H9 (cell line): ENCODE data around the gene TDRD3. TPM values are rescaled to one million over a fixed set of nuclear protein-coding genes. Genes with fewer than 3 reads are reported as not detected.

Experiments used
- DNase-seq: peaks from one replicate; pipeline ENCODE4 v3.0.0-alpha.2; 2017
- H2AFZ ChIP-seq: one replicate; pipeline ENCODE4 v1.6.1; 2013; ENCODE audit warnings: mild to moderate bottlenecking, low read length, control low read depth, moderate library complexity
- H2AK5ac ChIP-seq: 2 replicates; pipeline ENCODE4 v1.6.1; 2013; ENCODE audit warnings: low read length, control low read depth, mixed read lengths; ENCODE audit not compliant: insufficient read length
- H2BK120ac ChIP-seq: one replicate; pipeline ENCODE4 v1.6.1; 2013; ENCODE audit warnings: low read depth, mild to moderate bottlenecking, low read length, control low read depth, inconsistent platforms; ENCODE audit not compliant: poor library complexity, severe bottlenecking
- H2BK12ac ChIP-seq: 2 replicates; pipeline ENCODE4 v1.6.1; 2013; ENCODE audit warnings: low read length, control low read depth, mixed read lengths, low read depth; ENCODE audit not compliant: insufficient read length
- H2BK15ac ChIP-seq: 2 replicates; pipeline ENCODE4 v1.6.1; 2013; ENCODE audit warnings: low read depth, low read length, control low read depth
- H2BK20ac ChIP-seq: one replicate; pipeline ENCODE4 v1.6.1; 2013; ENCODE audit warnings: low read depth, mild to moderate bottlenecking, low read length, control low read depth, inconsistent platforms; ENCODE audit not compliant: poor library complexity, severe bottlenecking
- H2BK5ac ChIP-seq: 2 replicates; pipeline ENCODE4 v1.6.1; 2013; ENCODE audit warnings: low read length, control low read depth, mixed read lengths; ENCODE audit not compliant: insufficient read length
- H3K14ac ChIP-seq: 2 replicates; pipeline ENCODE4 v1.6.1; 2013; ENCODE audit warnings: low read length, control low read depth; ENCODE audit not compliant: insufficient read depth
- H3K18ac ChIP-seq: 2 replicates; pipeline ENCODE4 v1.6.1; 2013; ENCODE audit warnings: low read depth, mild to moderate bottlenecking, mixed read lengths, low read length, control low read depth; ENCODE audit not compliant: insufficient read length
- H3K23ac ChIP-seq: 2 replicates; pipeline ENCODE4 v1.6.1; 2013; ENCODE audit warnings: low read length, control low read depth, mixed read lengths, low read depth; ENCODE audit not compliant: insufficient read length
- H3K23me2 ChIP-seq: 2 replicates; pipeline ENCODE4 v1.6.1; 2013; ENCODE audit warnings: low read depth, mild to moderate bottlenecking, mixed read lengths, low read length, control low read depth; ENCODE audit not compliant: insufficient read length, poor library complexity, severe bottlenecking
- H3K27ac ChIP-seq: 2 replicates; pipeline ENCODE4 v1.5.1; 2013; ENCODE audit warnings: low read length, control low read depth, mixed read lengths, low read depth; ENCODE audit not compliant: insufficient read length
- H3K27me3 ChIP-seq: 2 replicates; pipeline ENCODE4 v1.6.1; 2013; ENCODE audit warnings: low read length, control low read depth, inconsistent platforms; ENCODE audit not compliant: insufficient read depth
- H3K4ac ChIP-seq: 2 replicates; pipeline ENCODE4 v1.6.1; 2013; ENCODE audit warnings: low read depth, mild to moderate bottlenecking, control low read depth, inconsistent platforms, low read length, moderate library complexity
- H3K4me1 ChIP-seq: 2 replicates; pipeline ENCODE4 v1.6.1; 2013; ENCODE audit warnings: low read length, control low read depth, inconsistent platforms; ENCODE audit not compliant: insufficient read depth
- H3K4me2 ChIP-seq: 2 replicates; pipeline ENCODE4 v1.6.1; 2013; ENCODE audit warnings: low read length, control low read depth, mixed read lengths; ENCODE audit not compliant: insufficient read length, insufficient read depth
- H3K56ac ChIP-seq: 2 replicates; pipeline ENCODE4 v1.6.1; 2013; ENCODE audit warnings: low read depth, mild to moderate bottlenecking, mixed read lengths, low read length, control low read depth; ENCODE audit not compliant: insufficient read length
- H3K79me1 ChIP-seq: 2 replicates; pipeline ENCODE4 v1.6.1; 2013; ENCODE audit warnings: low read depth, mild to moderate bottlenecking, moderate library complexity, low read length, control low read depth, inconsistent platforms; ENCODE audit not compliant: insufficient read depth, poor library complexity, severe bottlenecking
- H3K79me2 ChIP-seq: 2 replicates; pipeline ENCODE4 v1.6.1; 2013; ENCODE audit warnings: low read length, control low read depth, inconsistent platforms; ENCODE audit not compliant: insufficient read depth
- H3K9ac ChIP-seq: 2 replicates; pipeline ENCODE4 v1.6.1; 2013; ENCODE audit warnings: low read length, control low read depth, mixed read lengths; ENCODE audit not compliant: insufficient read length; ENCODE audit errors: extremely low read depth
- H3K9me3 ChIP-seq: one replicate; pipeline ENCODE4 v1.6.1; 2013; ENCODE audit warnings: low read depth, low read length, inconsistent platforms; ENCODE audit not compliant: control insufficient read depth
- H3T11ph ChIP-seq: one replicate; pipeline ENCODE4 v1.6.1; 2013; ENCODE audit warnings: mild to moderate bottlenecking, low read length, control low read depth, inconsistent platforms
- H4K20me1 ChIP-seq: one replicate; pipeline ENCODE4 v1.6.1; 2013; ENCODE audit not compliant: control insufficient read depth, insufficient read length, insufficient read depth
- H4K5ac ChIP-seq: 2 replicates; pipeline ENCODE4 v1.6.1; 2013; ENCODE audit warnings: low read depth, mild to moderate bottlenecking, mixed read lengths, low read length, control low read depth; ENCODE audit not compliant: insufficient read length
- H4K8ac ChIP-seq: replicated peaks from 2 replicates; pipeline ENCODE4 v1.6.1; 2013; ENCODE audit warnings: low read length, control low read depth, mixed read lengths, low read depth; ENCODE audit not compliant: insufficient read length
- H4K91ac ChIP-seq: 2 replicates; pipeline ENCODE4 v1.6.1; 2013; ENCODE audit warnings: low read depth, mild to moderate bottlenecking, moderate library complexity, mixed read lengths, low read length, control low read depth; ENCODE audit not compliant: insufficient read length
- H3K27ac Mint-ChIP-seq, 3 experiments: 2 replicates in 2 of 3; 3 replicates in 1 of 3; pipeline ENCODE4 v1.8.0; 2020 to 2021; ENCODE audit warnings: mixed read lengths in 3 of 3, mild to moderate bottlenecking in 1 of 3, moderate library complexity in 1 of 3
- H3K27me3 Mint-ChIP-seq: 2 replicates; pipeline ENCODE4 v1.8.0; 2021; ENCODE audit warnings: low read depth, mild to moderate bottlenecking, moderate library complexity, mixed read lengths
- H3K36me3 Mint-ChIP-seq, 3 experiments: 2 replicates in 2 of 3; 3 replicates in 1 of 3; pipeline ENCODE4 v1.8.0; 2020 to 2021; ENCODE audit warnings: low read depth in 3 of 3, mixed read lengths in 3 of 3; ENCODE audit not compliant: insufficient read depth in 1 of 3
- H3K4me1 Mint-ChIP-seq, 2 experiments: 2 replicates each; pipeline ENCODE4 v1.8.0; 2020; ENCODE audit warnings: mixed read lengths in 2 of 2
- H3K4me3 Mint-ChIP-seq, 2 experiments: 2 replicates in 1 of 2; 3 replicates in 1 of 2; pipeline ENCODE4 v1.8.0; 2020 to 2021; ENCODE audit warnings: mild to moderate bottlenecking in 2 of 2, mixed read lengths in 2 of 2, moderate library complexity in 1 of 2
- H3K9me3 Mint-ChIP-seq, 2 experiments: 2 replicates in 1 of 2; 3 replicates in 1 of 2; pipeline ENCODE4 v1.8.0; 2020; ENCODE audit warnings: mild to moderate bottlenecking in 2 of 2, mixed read lengths in 2 of 2, moderate library complexity in 1 of 2
- CTCF ChIP-seq: fragments of 200-600 bp; sonication (generic); conservative IDR thresholded peaks from 3 replicates; pipeline ENCODE4 v1.8.0; 2021; ENCODE audit warnings: antibody characterized with exemption, mild to moderate bottlenecking
- WGBS: extraction: QIAGEN DNeasy Blood & Tissue Kit; methylation state at CpG from one replicate; pipeline ENCODE4 v1.1.7; 2013; ENCODE audit warnings: missing lambda C conversion rate, low lambda C conversion rate, mixed read lengths; ENCODE audit not compliant: insufficient read length; ENCODE audit errors: extremely low coverage; 5-methylcytosine and 5-hydroxymethylcytosine counted together
- total RNA-seq: library from RNA; stranded (reverse); gene quantifications from 2 replicates; pipeline ENCODE4 v1.2.1, GENCODE V29; 2021

TDRD3 gene
- total RNA-seq, 1 experiment from 2014 or later: 16.1 TPM

- no peak overlapping the region for H4K5ac ChIP-seq
- no peak overlapping the region for H2AK5ac ChIP-seq
- H3K4ac ChIP-seq: no peak overlapping the region
- H3K27me3 Mint-ChIP-seq: no peaks in the 10 kb centered on the region; the same call in 1 of the 2 replicates
- no peak overlapping the region for H2AFZ ChIP-seq
- no peak overlapping the region for H3K18ac ChIP-seq
- no CpG with 5 or more reads among the region's 2 CpGs for WGBS
- no peaks in the 10 kb centered on the region for H3K23me2 ChIP-seq
- no peak overlapping the region for H2BK15ac ChIP-seq
- H3K23ac ChIP-seq: no peak overlapping the region
- peaks cover 6 to 7% of the 10 kb centered on the region in 2 experiments; a peak in 3 of 5 replicates for H3K9me3 Mint-ChIP-seq
- no peaks in the 10 kb centered on the region for H3K4me1 ChIP-seq
- H3K27ac ChIP-seq: no peak overlapping the region
- H4K91ac ChIP-seq: no peak overlapping the region
- H3K56ac ChIP-seq: no peak overlapping the region
- no peak overlapping the region for H3T11ph ChIP-seq
- no peak overlapping the region for H2BK5ac ChIP-seq
- no peak overlapping the region for H3K4me3 Mint-ChIP-seq
- no peak overlapping the region for H2BK12ac ChIP-seq
- H3K4me1 Mint-ChIP-seq: peaks cover 6 to 12% of the 10 kb centered on the region in 2 experiments
- no peaks in the 10 kb centered on the region for H3K9me3 ChIP-seq
- H3K36me3 Mint-ChIP-seq: peaks cover 0 to 7% (median 2%) of the 10 kb centered on the region in 3 experiments; a peak in 3 of 7 replicates
- no peaks in the 10 kb centered on the region for H3K27me3 ChIP-seq
- H3K14ac ChIP-seq: no peak overlapping the region
- no peaks in the 10 kb centered on the region for H3K79me1 ChIP-seq
- H2BK120ac ChIP-seq: no peak overlapping the region
- H2BK20ac ChIP-seq: no peak overlapping the region
- no peak for DNase-seq
- H3K27ac Mint-ChIP-seq: no peak overlapping the region
- TF ChIP-seq CTCF: no peak
- 0 out of 2 replicates have a peak, but pooled peaks cover 2% of the 10 kb centered on the region for H3K79me2 ChIP-seq
- H4K8ac ChIP-seq: no peak overlapping the region
- H3K9ac ChIP-seq: no peak overlapping the region
- no peak overlapping the region for H3K4me2 ChIP-seq
- H4K20me1 ChIP-seq: no peaks in the 10 kb centered on the region
Observed at GRCh38 chr13:60351326-60351725, 45.7 kb upstream of the TDRD3 start.
